Measurements from ENCODE around the gene MARK2.

DNA sequence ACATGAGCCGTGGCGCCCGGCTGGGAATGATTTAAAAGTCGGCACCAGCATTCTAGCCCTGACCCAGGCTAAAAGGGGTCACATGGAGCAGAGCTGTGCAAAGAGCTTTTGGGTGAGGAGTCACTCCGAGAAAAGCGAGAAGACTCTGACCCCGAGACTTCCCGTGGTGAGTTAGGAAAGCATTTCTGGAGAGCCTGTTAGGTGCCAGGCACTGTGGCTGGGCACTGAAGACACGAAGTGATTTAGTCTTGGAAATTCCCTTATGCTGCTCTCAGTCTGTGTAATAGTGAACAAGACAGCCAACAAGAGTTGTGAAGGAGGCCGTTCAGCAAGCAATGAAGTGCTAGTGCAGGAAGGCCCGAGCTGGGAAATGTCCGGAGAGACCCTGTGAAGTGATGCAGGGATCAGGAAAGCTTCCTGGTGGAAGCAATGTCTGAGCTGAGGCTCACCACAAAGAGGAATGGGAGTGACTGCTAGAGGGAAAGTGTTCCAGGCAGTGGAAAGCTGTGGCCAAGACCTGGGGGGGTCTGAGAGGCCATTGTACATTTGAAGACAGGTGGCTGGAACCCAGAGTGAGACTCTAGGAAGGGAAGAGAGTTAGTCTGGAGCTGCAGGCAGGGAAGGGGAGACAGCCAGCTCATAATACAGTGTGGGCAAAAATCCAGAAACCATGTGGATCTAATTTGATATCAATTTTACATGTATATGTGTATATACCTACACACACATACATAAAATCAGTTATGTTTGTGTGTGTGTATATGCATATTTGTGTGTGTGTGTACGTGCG lies 31.6 kb downstream of the MARK2 start:
- TF ChIP-seq, protein P1, sequence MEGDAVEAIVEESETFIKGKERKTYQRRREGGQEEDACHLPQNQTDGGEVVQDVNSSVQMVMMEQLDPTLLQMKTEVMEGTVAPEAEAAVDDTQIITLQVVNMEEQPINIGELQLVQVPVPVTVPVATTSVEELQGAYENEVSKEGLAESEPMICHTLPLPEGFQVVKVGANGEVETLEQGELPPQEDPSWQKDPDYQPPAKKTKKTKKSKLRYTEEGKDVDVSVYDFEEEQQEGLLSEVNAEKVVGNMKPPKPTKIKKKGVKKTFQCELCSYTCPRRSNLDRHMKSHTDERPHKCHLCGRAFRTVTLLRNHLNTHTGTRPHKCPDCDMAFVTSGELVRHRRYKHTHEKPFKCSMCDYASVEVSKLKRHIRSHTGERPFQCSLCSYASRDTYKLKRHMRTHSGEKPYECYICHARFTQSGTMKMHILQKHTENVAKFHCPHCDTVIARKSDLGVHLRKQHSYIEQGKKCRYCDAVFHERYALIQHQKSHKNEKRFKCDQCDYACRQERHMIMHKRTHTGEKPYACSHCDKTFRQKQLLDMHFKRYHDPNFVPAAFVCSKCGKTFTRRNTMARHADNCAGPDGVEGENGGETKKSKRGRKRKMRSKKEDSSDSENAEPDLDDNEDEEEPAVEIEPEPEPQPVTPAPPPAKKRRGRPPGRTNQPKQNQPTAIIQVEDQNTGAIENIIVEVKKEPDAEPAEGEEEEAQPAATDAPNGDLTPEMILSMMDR (IDR thresholded peaks at IDR 0.05), result no peak
- no peak for TF ChIP-seq ZFX (IDR thresholded peaks at IDR 0.05; ENCODE audit: borderline replicate concordance)
